HG02623 (cell line): Measurements from ENCODE around the gene PURA.
A peak's percentile ranks its signal among the peaks of the same experiment; 100 is the strongest.

Source experiments
- ATAC-seq: cut with Tn5 transposase; IDR thresholded peaks from one replicate; pipeline ENCODE4 v1.9.1; 2021; ENCODE audit warnings: moderate library complexity; ENCODE audit not compliant: unreplicated experiment

Gene PURA

GRCh38 chr5:140113699-140114263 is at the start of gene PURA:
Gene PURA (plus strand): TSS chr5:140114109. CDS start chr5:140114182, 73 bp downstream.
- ATAC-seq: peak; percentile 86

GRCh38 chr5:140072812-140073211 is 41.1 kb upstream of the PURA start:
- no peak for ATAC-seq

GRCh38 chr5:140073296-140073695 is 40.6 kb upstream of the PURA start:
- no peak for ATAC-seq

GRCh38 chr5:140075371-140075770 is 38.5 kb upstream of the PURA start:
- ATAC-seq: no peak

- no peak for ATAC-seq
Observed at GRCh38 chr5:140076142-140076541, 37.8 kb upstream of the PURA start.

- no peak for ATAC-seq
Observed at GRCh38 chr5:140076788-140077187, 37.1 kb upstream of the PURA start.

- no peak for ATAC-seq
Observed at GRCh38 chr5:140083120-140083519, 30.8 kb upstream of the PURA start.

GRCh38 chr5:140083650-140084049 is 30.3 kb upstream of the PURA start:
- no peak for ATAC-seq

- no peak for ATAC-seq
Observed at GRCh38 chr5:140084541-140084940, 29.4 kb upstream of the PURA start.

GRCh38 chr5:140090251-140090650 is 23.7 kb upstream of the PURA start:
- no peak for ATAC-seq

- ATAC-seq: no peak
Observed at GRCh38 chr5:140093179-140093578, 20.7 kb upstream of the PURA start.

GRCh38 chr5:140093866-140094265 is 20.0 kb upstream of the PURA start:
- ATAC-seq: no peak

- ATAC-seq: no peak
Observed at GRCh38 chr5:140094889-140095288, 19.0 kb upstream of the PURA start.

- no peak for ATAC-seq
Observed at GRCh38 chr5:140101179-140101578, 12.7 kb upstream of the PURA start.

- no peak for ATAC-seq
Observed at GRCh38 chr5:140103154-140103553, 10.8 kb upstream of the PURA start.

GRCh38 chr5:140104100-140104499 is 9.8 kb upstream of the PURA start:
- no peak for ATAC-seq

- ATAC-seq: no peak
Observed at GRCh38 chr5:140106101-140106500, 7.8 kb upstream of the PURA start.

GRCh38 chr5:140106805-140107311 is 7.1 kb upstream of the PURA start:
- no peak for ATAC-seq

- peak; percentile 88 for ATAC-seq
Observed at GRCh38 chr5:140107312-140108092, 6.4 kb upstream of the PURA start.

- ATAC-seq: no peak
Observed at GRCh38 chr5:140108093-140109017, 5.6 kb upstream of the PURA start.

- ATAC-seq: no peak
Observed at GRCh38 chr5:140109018-140109758, 4.7 kb upstream of the PURA start.
